ENCODE results near the gene MAML2.

Gene MAML2

GRCh38 chr11:96150609-96151008 is 192.4 kb downstream of the MAML2 start:
- WGBS (ENCODE audit: insufficient coverage), result 93% methylated on average over 4 of the region's 4 CpGs
- Histone ChIP-seq H3K4me1 (ENCODE audit: control extremely low read depth in 1 of 4, control insufficient read depth in 4 of 4, insufficient read depth in 4 of 4, low read length in 3 of 4) (peaks cover 0 to 7% (median 2%) of the 10 kb centered on the region in 4 experiments), H3K36me3 (ENCODE audit: control insufficient read depth in 4 of 4, insufficient read depth in 4 of 4, low read length in 3 of 4) (peaks cover 0 to 3% (median 0%) of the 10 kb centered on the region in 4 experiments), H3K27ac (ENCODE audit: insufficient read depth in 1 of 2, low read depth in 1 of 2, low read length in 2 of 2, poor library complexity in 1 of 2, severe bottlenecking in 2 of 2) (no peak overlapping the region), H3K4me3 (ENCODE audit: control insufficient read depth in 1 of 7, extremely low read depth in 1 of 7, insufficient read depth in 4 of 7, low read depth in 2 of 7, low read length in 6 of 7) (no peak overlapping the region), H3K9me3 (ENCODE audit: control extremely low read depth in 1 of 5, control insufficient read depth in 4 of 5, insufficient read depth in 2 of 5, low read depth in 1 of 5, low read length in 4 of 5) (no peaks in the 10 kb centered on the region), H3K27me3 (replicated peaks in 2 of 5; ENCODE audit: control insufficient read depth in 4 of 5, insufficient read depth in 5 of 5, low read length in 4 of 5) (no peaks in the 10 kb centered on the region)
- CTCF ChIA-PET, result no interaction called here
- DNase-seq, result no peak
- POLR2A ChIA-PET, result no interaction called here

GRCh38 chr11:96149743-96150555 is 193.0 kb downstream of the MAML2 start:
- no peak for DNase-seq
- peaks cover 0 to 3% (median 0%) of the 10 kb centered on the region in 4 experiments for H3K36me3 ChIP-seq (ENCODE audit: control insufficient read depth in 4 of 4, insufficient read depth in 4 of 4, low read length in 3 of 4)
- H3K27ac ChIP-seq (ENCODE audit: insufficient read depth in 1 of 2, low read depth in 1 of 2, low read length in 2 of 2, poor library complexity in 1 of 2, severe bottlenecking in 2 of 2), result no peak overlapping the region
- 97% methylated on average over 5 of the region's 7 CpGs for WGBS (ENCODE audit: insufficient coverage)
- no peaks in the 10 kb centered on the region for H3K9me3 ChIP-seq (ENCODE audit: control extremely low read depth in 1 of 5, control insufficient read depth in 4 of 5, insufficient read depth in 2 of 5, low read depth in 1 of 5, low read length in 4 of 5)
- peaks cover 0 to 2% (median 0%) of the 10 kb centered on the region in 4 experiments for H3K4me1 ChIP-seq (ENCODE audit: control extremely low read depth in 1 of 4, control insufficient read depth in 4 of 4, insufficient read depth in 4 of 4, low read length in 3 of 4)
- H3K27me3 ChIP-seq (replicated peaks in 2 of 5; ENCODE audit: control insufficient read depth in 4 of 5, insufficient read depth in 5 of 5, low read length in 4 of 5), result no peaks in the 10 kb centered on the region
- CTCF ChIA-PET, result interaction anchor here (1.8 kb wide), 1 partner anchor 192 kb away, joined by 5 read pairs; no protein-coding TSS in a partner anchor
- H3K4me3 ChIP-seq (ENCODE audit: control insufficient read depth in 1 of 7, extremely low read depth in 1 of 7, insufficient read depth in 4 of 7, low read depth in 2 of 7, low read length in 6 of 7), result no peak overlapping the region
- POLR2A ChIA-PET, result no interaction called here

- H3K9me3 ChIP-seq (ENCODE audit: control extremely low read depth in 1 of 5, control insufficient read depth in 4 of 5, insufficient read depth in 2 of 5, low read depth in 1 of 5, low read length in 4 of 5), result no peaks in the 10 kb centered on the region
- ChIA-PET POLR2A (no interaction called here), CTCF (interaction anchor here (1.8 kb wide), 1 partner anchor 194 kb away, joined by 5 read pairs; no protein-coding TSS in a partner anchor)
- 98% methylated on average over 5 of the region's 6 CpGs for WGBS (ENCODE audit: insufficient coverage)
- H3K27me3 ChIP-seq (replicated peaks in 2 of 5; ENCODE audit: control insufficient read depth in 4 of 5, insufficient read depth in 5 of 5, low read length in 4 of 5), result no peaks in the 10 kb centered on the region
- peaks cover 0 to 3% (median 0%) of the 10 kb centered on the region in 4 experiments for H3K36me3 ChIP-seq (ENCODE audit: control insufficient read depth in 4 of 4, insufficient read depth in 4 of 4, low read length in 3 of 4)
- no peak overlapping the region for H3K27ac ChIP-seq (ENCODE audit: insufficient read depth in 1 of 2, low read depth in 1 of 2, low read length in 2 of 2, poor library complexity in 1 of 2, severe bottlenecking in 2 of 2)
- no peak overlapping the region for H3K4me3 ChIP-seq (ENCODE audit: control insufficient read depth in 1 of 7, extremely low read depth in 1 of 7, insufficient read depth in 4 of 7, low read depth in 2 of 7, low read length in 6 of 7)
- H3K4me1 ChIP-seq (ENCODE audit: control extremely low read depth in 1 of 4, control insufficient read depth in 4 of 4, insufficient read depth in 4 of 4, low read length in 3 of 4), result no peaks in the 10 kb centered on the region
- no peak for DNase-seq
Measured at GRCh38 chr11:96147906-96148486, 195.0 kb downstream of the MAML2 start.

GRCh38 chr11:96147186-96147585 is 195.8 kb downstream of the MAML2 start:
- Histone ChIP-seq H3K27me3 (replicated peaks in 2 of 5; ENCODE audit: control insufficient read depth in 4 of 5, insufficient read depth in 5 of 5, low read length in 4 of 5) (no peaks in the 10 kb centered on the region), H3K27ac (ENCODE audit: insufficient read depth in 1 of 2, low read depth in 1 of 2, low read length in 2 of 2, poor library complexity in 1 of 2, severe bottlenecking in 2 of 2) (no peak overlapping the region), H3K36me3 (ENCODE audit: control insufficient read depth in 4 of 4, insufficient read depth in 4 of 4, low read length in 3 of 4) (peaks cover 0 to 3% (median 0%) of the 10 kb centered on the region in 4 experiments), H3K9me3 (ENCODE audit: control extremely low read depth in 1 of 5, control insufficient read depth in 4 of 5, insufficient read depth in 2 of 5, low read depth in 1 of 5, low read length in 4 of 5) (no peaks in the 10 kb centered on the region), H3K4me3 (ENCODE audit: control insufficient read depth in 1 of 7, extremely low read depth in 1 of 7, insufficient read depth in 4 of 7, low read depth in 2 of 7, low read length in 6 of 7) (no peak overlapping the region), H3K4me1 (ENCODE audit: control extremely low read depth in 1 of 4, control insufficient read depth in 4 of 4, insufficient read depth in 4 of 4, low read length in 3 of 4) (no peaks in the 10 kb centered on the region)
- POLR2A ChIA-PET, result no interaction called here
- CTCF ChIA-PET, result interaction anchor here (0.9 kb wide), 1 partner anchor 9 kb away, joined by 3 read pairs; no protein-coding TSS in a partner anchor
- WGBS (ENCODE audit: insufficient coverage), result 100% methylated on average over 1 of the region's 2 CpGs
- no peak for DNase-seq

- Histone ChIP-seq H3K27me3 (replicated peaks in 2 of 5; ENCODE audit: control insufficient read depth in 4 of 5, insufficient read depth in 5 of 5, low read length in 4 of 5) (no peaks in the 10 kb centered on the region), H3K27ac (ENCODE audit: insufficient read depth in 1 of 2, low read depth in 1 of 2, low read length in 2 of 2, poor library complexity in 1 of 2, severe bottlenecking in 2 of 2) (no peak overlapping the region), H3K4me3 (ENCODE audit: control insufficient read depth in 1 of 7, extremely low read depth in 1 of 7, insufficient read depth in 4 of 7, low read depth in 2 of 7, low read length in 6 of 7) (no peak overlapping the region), H3K9me3 (ENCODE audit: control extremely low read depth in 1 of 5, control insufficient read depth in 4 of 5, insufficient read depth in 2 of 5, low read depth in 1 of 5, low read length in 4 of 5) (no peaks in the 10 kb centered on the region), H3K36me3 (ENCODE audit: control insufficient read depth in 4 of 4, insufficient read depth in 4 of 4, low read length in 3 of 4) (peaks cover 0 to 2% (median 0%) of the 10 kb centered on the region in 4 experiments), H3K4me1 (ENCODE audit: control extremely low read depth in 1 of 4, control insufficient read depth in 4 of 4, insufficient read depth in 4 of 4, low read length in 3 of 4) (no peaks in the 10 kb centered on the region)
- ChIA-PET CTCF (interaction anchor here (0.9 kb wide), 1 partner anchor 9 kb away, joined by 3 read pairs; no protein-coding TSS in a partner anchor), POLR2A (no interaction called here)
- no peak for DNase-seq
Measured at GRCh38 chr11:96146765-96147164, 196.2 kb downstream of the MAML2 start.

GRCh38 chr11:96145163-96145585 is 197.8 kb downstream of the MAML2 start:
- H3K27ac ChIP-seq (ENCODE audit: insufficient read depth in 1 of 2, low read depth in 1 of 2, low read length in 2 of 2, poor library complexity in 1 of 2, severe bottlenecking in 2 of 2), result no peak overlapping the region
- no peaks in the 10 kb centered on the region for H3K4me1 ChIP-seq (ENCODE audit: control extremely low read depth in 1 of 4, control insufficient read depth in 4 of 4, insufficient read depth in 4 of 4, low read length in 3 of 4)
- no peaks in the 10 kb centered on the region for H3K36me3 ChIP-seq (ENCODE audit: control insufficient read depth in 4 of 4, insufficient read depth in 4 of 4, low read length in 3 of 4)
- POLR2A ChIA-PET, result no interaction called here
- no peaks in the 10 kb centered on the region for H3K27me3 ChIP-seq (replicated peaks in 2 of 5; ENCODE audit: control insufficient read depth in 4 of 5, insufficient read depth in 5 of 5, low read length in 4 of 5)
- H3K9me3 ChIP-seq (ENCODE audit: control extremely low read depth in 1 of 5, control insufficient read depth in 4 of 5, insufficient read depth in 2 of 5, low read depth in 1 of 5, low read length in 4 of 5), result no peaks in the 10 kb centered on the region
- WGBS (ENCODE audit: insufficient coverage), result 88% methylated on average over 1 of the region's 4 CpGs
- no peak for DNase-seq
- no peak overlapping the region for H3K4me3 ChIP-seq (ENCODE audit: control insufficient read depth in 1 of 7, extremely low read depth in 1 of 7, insufficient read depth in 4 of 7, low read depth in 2 of 7, low read length in 6 of 7)
- CTCF ChIA-PET, result interaction anchor here (1.2 kb wide), 2 partner anchors 41 to 198 kb away, joined by 3 to 4 read pairs; partner anchors contain the start of gene MAML2

- no peak overlapping the region for H3K27ac ChIP-seq (ENCODE audit: insufficient read depth in 1 of 2, low read depth in 1 of 2, low read length in 2 of 2, poor library complexity in 1 of 2, severe bottlenecking in 2 of 2)
- no peaks in the 10 kb centered on the region for H3K4me1 ChIP-seq (ENCODE audit: control extremely low read depth in 1 of 4, control insufficient read depth in 4 of 4, insufficient read depth in 4 of 4, low read length in 3 of 4)
- no peaks in the 10 kb centered on the region for H3K9me3 ChIP-seq (ENCODE audit: control extremely low read depth in 1 of 5, control insufficient read depth in 4 of 5, insufficient read depth in 2 of 5, low read depth in 1 of 5, low read length in 4 of 5)
- CTCF ChIA-PET, result interaction anchor here (0.8 to 1.2 kb wide), 2 partner anchors 98 to 199 kb away, joined by 3 to 4 read pairs; partner anchors contain the start of gene MAML2
- H3K4me3 ChIP-seq (ENCODE audit: control insufficient read depth in 1 of 7, extremely low read depth in 1 of 7, insufficient read depth in 4 of 7, low read depth in 2 of 7, low read length in 6 of 7), result no peak overlapping the region
- DNase-seq, result no peak
- no CpG with 5 or more reads among the region's 2 CpGs for WGBS (ENCODE audit: insufficient coverage)
- no peaks in the 10 kb centered on the region for H3K27me3 ChIP-seq (replicated peaks in 2 of 5; ENCODE audit: control insufficient read depth in 4 of 5, insufficient read depth in 5 of 5, low read length in 4 of 5)
- no peaks in the 10 kb centered on the region for H3K36me3 ChIP-seq (ENCODE audit: control insufficient read depth in 4 of 4, insufficient read depth in 4 of 4, low read length in 3 of 4)
- POLR2A ChIA-PET, result no interaction called here
Measured at GRCh38 chr11:96144553-96144952, 198.4 kb downstream of the MAML2 start.
